Liver (tissue), 9 donors: ENCODE data around the gene DCUN1D2. TPM values are rescaled to one million over a fixed set of nuclear protein-coding genes. Genes with fewer than 3 reads are reported as not detected.
"Not testable (repeated sequence)": the region's sequence is repeated elsewhere in the genome, so short reads cannot be mapped to it uniquely, and the experiment has no call there.

Experiments
- DNase-seq: peaks from one replicate; pipeline ENCODE4 v3.0.0-alpha.2; 2017; ENCODE audit warnings: low spot score
- H3K27ac ChIP-seq, 2 donors: one replicate each; pipeline ENCODE4 v1.7.0; 2013; ENCODE audit warnings: inconsistent platforms in 2 of 2, low read length in 2 of 2, control low read depth in 1 of 2, low read depth in 1 of 2, mild to moderate bottlenecking in 1 of 2
- H3K27me3 ChIP-seq, 4 donors: one replicate each; pipeline versions ENCODE4 v1.6.1 to v1.7.0; 2013; ENCODE audit warnings: low read length in 3 of 4, inconsistent platforms in 1 of 4, mild to moderate bottlenecking in 1 of 4, moderate library complexity in 1 of 4; ENCODE audit not compliant: control insufficient read depth in 4 of 4, insufficient read depth in 4 of 4
- H3K36me3 ChIP-seq, 4 donors: one replicate each; pipeline versions ENCODE4 v1.6.1 to v1.7.0; 2013; ENCODE audit warnings: low read length in 3 of 4, mild to moderate bottlenecking in 3 of 4, low read depth in 1 of 4, moderate library complexity in 1 of 4; ENCODE audit not compliant: control insufficient read depth in 4 of 4, insufficient read depth in 3 of 4
- H3K4me1 ChIP-seq, 4 donors: one replicate each; pipeline versions ENCODE4 v1.6.1 to v1.7.0; 2013; ENCODE audit warnings: low read length in 3 of 4, mild to moderate bottlenecking in 3 of 4, moderate library complexity in 1 of 4; ENCODE audit not compliant: control insufficient read depth in 4 of 4, insufficient read depth in 4 of 4
- H3K4me3 ChIP-seq, 3 donors: one replicate each; pipeline versions ENCODE4 v1.6.1 to v1.7.0; 2013; ENCODE audit warnings: low read length in 3 of 3, control low read depth in 1 of 3, low read depth in 1 of 3, mild to moderate bottlenecking in 1 of 3
- H3K9ac ChIP-seq, 2 donors: one replicate each; pipeline ENCODE4 v1.7.0; 2013; ENCODE audit warnings: low read length in 2 of 2, mild to moderate bottlenecking in 2 of 2, moderate library complexity in 2 of 2, control low read depth in 1 of 2, low read depth in 1 of 2
- H3K9me3 ChIP-seq, 4 donors: one replicate each; pipeline versions ENCODE4 v1.6.1 to v1.7.0; 2013; ENCODE audit warnings: low read length in 3 of 4; ENCODE audit not compliant: control insufficient read depth in 4 of 4
- CTCF ChIP-seq: fragments of 150-350 bp; IDR thresholded peaks from 2 replicates; pipeline ENCODE4 v1.5.1; 2017; ENCODE audit warnings: improper control_type of control experiment, low read depth, low read length; ENCODE audit not compliant: missing input control
- EGR1 ChIP-seq, 2 donors: IDR thresholded peaks; 2 replicates each; pipeline ENCODE4 v1.6.1; 2016 to 2018; ENCODE audit warnings: antibody characterized with exemption in 2 of 2, low read depth in 2 of 2
- FOXA1 ChIP-seq: IDR thresholded peaks from 2 replicates; pipeline ENCODE4 v1.6.1; 2016; ENCODE audit warnings: antibody characterized with exemption
- FOXA2 ChIP-seq: IDR thresholded peaks from 2 replicates; pipeline ENCODE4 v1.6.1; 2016; ENCODE audit warnings: antibody characterized with exemption
- GABPA ChIP-seq, 2 donors: IDR thresholded peaks in 1 of 2; conservative IDR thresholded peaks in 1 of 2; 2 replicates each; pipeline ENCODE4 v1.6.1; 2016; ENCODE audit warnings: antibody characterized with exemption in 2 of 2, mild to moderate bottlenecking in 1 of 2, moderate library complexity in 1 of 2
- HNF4A ChIP-seq, 2 donors: conservative IDR thresholded peaks; 2 replicates each; pipeline ENCODE4 v1.6.1; 2016; ENCODE audit warnings: antibody characterized with exemption in 2 of 2, mild to moderate bottlenecking in 2 of 2
- HNF4G ChIP-seq: IDR thresholded peaks from 2 replicates; pipeline ENCODE4 v1.6.1; 2016; ENCODE audit warnings: antibody characterized with exemption
- JUND ChIP-seq, 2 donors: IDR thresholded peaks; 2 replicates each; pipeline ENCODE4 v1.6.1; 2016; ENCODE audit warnings: antibody characterized with exemption in 2 of 2
- MAX ChIP-seq: IDR thresholded peaks from 2 replicates; pipeline ENCODE4 v1.6.1; 2016; ENCODE audit warnings: antibody characterized with exemption
- REST ChIP-seq: IDR thresholded peaks from 2 replicates; pipeline ENCODE4 v1.6.1; 2016; ENCODE audit warnings: antibody characterized with exemption, mild to moderate bottlenecking
- SP1 ChIP-seq: IDR thresholded peaks from 2 replicates; pipeline ENCODE4 v1.6.1; 2018; ENCODE audit warnings: antibody characterized with exemption, mild to moderate bottlenecking
- TAF1 ChIP-seq: conservative IDR thresholded peaks from 2 replicates; pipeline ENCODE4 v1.6.1; 2016; ENCODE audit warnings: antibody characterized with exemption, mild to moderate bottlenecking
- YY1 ChIP-seq: IDR thresholded peaks from 2 replicates; pipeline ENCODE4 v1.6.1; 2016; ENCODE audit warnings: antibody characterized with exemption, mild to moderate bottlenecking
- ZBTB33 ChIP-seq: IDR thresholded peaks from 2 replicates; pipeline ENCODE4 v1.6.1; 2016; ENCODE audit warnings: antibody characterized with exemption
- WGBS: extraction: QIAGEN DNeasy Blood & Tissue Kit; methylation state at CpG from one replicate; pipeline ENCODE4 v1.1.7; 2013; 5-methylcytosine and 5-hydroxymethylcytosine counted together
- polyA plus RNA-seq, 2 donors: library from polyadenylated mRNA; stranded (reverse) in 1 of 2; unstranded in 1 of 2; fragments of 200-250 nt in 1 of 2; fragments of >200 nt in 1 of 2; fragmentation: Nextera tagmentation in 1 of 2; extraction: Ambion mirVana in 1 of 2; gene quantifications; one replicate each; pipeline versions ENCODE4 v1.2.1 to v1.2.3, GENCODE V29; 2013 to 2015
- total RNA-seq, 2 donors: library from RNA; depleted of rRNA; stranded (reverse); fragments of >200 nt; gene quantifications; one replicate each; pipeline ENCODE4 v1.2.3, GENCODE V29; 2014
- donor health status: healthy.
- donor health status: healthy.
- donor health status: healthy.
- donor health status: healthy.
- donor health status: healthy.

The DCUN1D2 gene
- total and polyA plus RNA-seq, 4 donors: 4.0 to 13.1 (median 5.5) TPM

- TF ChIP-seq JUND (IDR thresholded peaks at IDR 0.05) (no peak), CTCF (no peak), MAX (no peak), SP1 (no peak), GABPA (IDR thresholded peaks at IDR 0.05 in 1 of 2, conservative IDR thresholded peaks at IDR 0.05 in 1 of 2) (no peak), FOXA1 (no peak), HNF4A (conservative IDR thresholded peaks at IDR 0.05) (no peak), FOXA2 (no peak), YY1 (no peak), ZBTB33 (no peak), EGR1 (IDR thresholded peaks at IDR 0.05; ENCODE audit: low read depth in 2 of 2) (no peak), HNF4G (no peak), REST (no peak), TAF1 (no peak)
- H3K9ac ChIP-seq: no peak overlapping the region
- no peak for DNase-seq
- no peaks in the 10 kb centered on the region for H3K27me3 ChIP-seq
- no peaks in the 10 kb centered on the region for H3K4me1 ChIP-seq
- peaks cover 2 to 18% (median 6%) of the 10 kb centered on the region in 4 donors for H3K36me3 ChIP-seq
- WGBS: 89% methylated on average over 12 of the region's 12 CpGs
- no peak overlapping the region for H3K27ac ChIP-seq
- H3K4me3 ChIP-seq: no peak overlapping the region
- no peaks in the 10 kb centered on the region for H3K9me3 ChIP-seq
Observed at GRCh38 chr13:113526466-113527220, 36.1 kb upstream of the DCUN1D2 start.

GRCh38 chr13:113522438-113522837 lies 31.9 kb upstream of the DCUN1D2 start:
- H3K9ac ChIP-seq, H3K4me3 ChIP-seq, DNase-seq, H3K27ac ChIP-seq, H3K4me1 ChIP-seq, H3K9me3 ChIP-seq, H3K27me3 ChIP-seq: not testable (repeated sequence)
- peaks cover 4 to 12% (median 5%) of the 10 kb centered on the region in 4 donors for H3K36me3 ChIP-seq
- 98% methylated on average over 13 of the region's 13 CpGs for WGBS
